Stimulated activated CD8-positive, alpha-beta memory T cell treated with anti-CD3 and anti-CD28 coated beads, Interleukin-7, amount 100 ng/mL, for 48 hours (primary cell): ENCODE data around the gene PRKRIP1.
A peak's percentile ranks its signal among the peaks of the same experiment; 100 is the strongest.
"Not testable (repeated sequence)": the region's sequence is repeated elsewhere in the genome, so short reads cannot be mapped to it uniquely, and the experiment has no call there.

ENCODE experiments used
- DNase-seq, 2 donors: peaks; one replicate each; pipeline ENCODE4 v3.0.0-alpha.2; 2020; ENCODE audit warnings: low read depth in 1 of 2; ENCODE audit errors: extremely low read depth in 1 of 2

PRKRIP1 gene

GRCh38 chr7:102403563-102403962 is 7.4 kb downstream of the PRKRIP1 start:
- DNase-seq, result no peak

DNA sequence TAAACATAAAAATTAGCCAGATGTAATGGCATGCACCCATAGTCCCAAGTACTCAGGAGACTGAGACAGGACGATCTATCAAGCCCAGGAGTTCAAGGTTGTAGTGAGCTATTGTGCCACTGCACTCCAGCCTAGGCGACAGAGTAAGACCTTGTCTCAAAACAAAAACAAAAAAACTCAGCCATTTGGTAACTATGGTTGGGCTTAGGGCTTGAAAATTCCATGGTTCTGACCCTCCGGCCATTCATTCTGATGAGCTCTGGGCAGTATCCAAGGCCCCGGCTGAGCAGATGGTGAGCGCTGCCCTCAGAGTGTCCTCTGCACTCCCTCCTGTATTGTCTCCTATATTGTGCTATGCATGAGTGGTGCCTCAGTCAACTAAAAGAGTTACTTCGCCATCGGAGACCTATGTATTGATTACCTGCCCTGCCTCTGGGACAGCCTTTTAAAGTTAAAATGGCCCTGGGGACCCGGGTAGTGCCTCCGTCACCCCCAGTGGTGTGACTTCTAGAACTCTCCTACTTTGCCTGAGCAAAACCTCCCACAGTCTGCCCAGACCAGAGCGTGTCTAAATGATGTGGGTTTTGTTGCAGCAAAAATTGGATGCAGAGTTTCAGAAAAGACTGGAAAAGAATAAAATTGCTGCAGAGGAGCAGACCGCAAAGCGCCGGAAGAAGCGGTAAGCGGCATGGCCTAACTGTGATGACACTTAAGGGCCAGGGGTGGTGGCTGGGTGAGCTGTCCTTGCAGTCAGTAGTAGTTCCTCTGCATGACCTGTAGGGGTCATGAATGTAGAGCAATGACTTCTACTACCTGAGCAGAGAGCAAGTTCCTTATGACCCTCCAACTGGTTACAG is 8.1 kb downstream of the PRKRIP1 start:
- DNase-seq, result no peak

- DNase-seq, result not testable (repeated sequence)
These were observed 8.7 kb downstream of the PRKRIP1 start for GRCh38 chr7:102404862-102405188.

DNA sequence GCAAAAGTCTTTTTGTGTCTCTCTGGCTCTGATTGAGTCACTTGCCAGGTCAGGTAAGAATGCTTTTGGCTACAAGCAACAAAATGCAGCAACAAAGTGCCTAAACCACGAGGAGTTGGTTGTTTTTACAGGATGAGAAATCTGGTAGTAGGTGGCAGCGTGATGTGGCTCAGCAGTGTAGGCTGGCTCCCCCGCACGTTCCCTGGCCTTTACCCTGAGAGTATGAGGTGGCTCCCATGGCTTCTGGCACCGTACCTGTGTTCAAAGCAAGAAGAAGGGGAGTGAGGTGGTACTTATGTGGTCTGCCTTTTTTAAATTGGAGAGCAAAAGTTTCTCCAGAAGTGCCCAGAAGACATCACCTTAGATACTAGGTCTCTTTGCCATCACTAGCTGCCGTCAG is 11.7 kb downstream of the PRKRIP1 start:
- DNase-seq, result no peak

GRCh38 chr7:102408530-102408929 is 12.4 kb downstream of the PRKRIP1 start:
- DNase-seq, result not testable (repeated sequence)

DNA sequence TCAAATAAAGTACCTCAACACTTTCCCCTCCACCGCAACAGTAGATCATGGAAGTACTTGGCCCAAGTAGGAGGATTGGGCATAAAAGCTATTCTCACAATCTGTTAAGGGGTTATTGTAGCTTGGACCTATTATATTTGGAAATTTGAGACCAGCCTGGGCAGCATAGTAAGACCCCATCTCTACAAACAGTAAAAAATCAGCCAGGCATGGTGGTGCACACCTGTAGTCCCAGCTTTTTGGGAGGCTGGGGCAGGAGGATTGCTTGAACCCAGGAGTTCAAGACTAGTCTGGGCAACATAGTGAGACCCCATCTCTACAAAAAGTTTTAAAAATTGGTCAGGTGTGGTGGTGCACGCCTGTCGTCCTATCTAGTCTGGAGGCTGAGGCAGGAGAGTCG is 13.2 kb downstream of the PRKRIP1 start:
- DNase-seq, result no peak

GRCh38 chr7:102410123-102410522 is 14.0 kb downstream of the PRKRIP1 start:
- no peak for DNase-seq

- DNase-seq, result no peak
These were observed 14.8 kb downstream of the PRKRIP1 start for GRCh38 chr7:102410918-102411317.

GRCh38 chr7:102412548-102412947 is 16.4 kb downstream of the PRKRIP1 start:
- no peak for DNase-seq

DNA sequence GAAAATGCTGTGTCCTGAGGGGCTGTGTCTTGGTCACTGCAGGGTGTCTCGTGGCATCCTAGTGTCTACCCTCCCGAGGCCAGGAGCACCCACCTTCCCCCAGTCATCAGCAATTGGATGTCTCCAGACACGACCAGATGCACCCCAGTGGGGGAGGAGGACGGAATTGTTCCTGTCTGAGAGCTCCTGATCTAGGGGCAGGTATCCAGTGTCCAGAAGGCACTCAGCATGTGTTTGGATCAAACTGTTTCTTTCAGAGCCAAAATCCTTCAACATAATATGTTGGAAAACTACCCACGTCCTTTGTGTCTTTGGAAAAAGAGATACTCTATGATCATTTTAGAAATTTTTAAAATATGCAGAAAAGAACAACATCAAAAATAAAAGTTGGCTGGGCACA is 16.9 kb downstream of the PRKRIP1 start:
- DNase-seq, result no peak

DNA sequence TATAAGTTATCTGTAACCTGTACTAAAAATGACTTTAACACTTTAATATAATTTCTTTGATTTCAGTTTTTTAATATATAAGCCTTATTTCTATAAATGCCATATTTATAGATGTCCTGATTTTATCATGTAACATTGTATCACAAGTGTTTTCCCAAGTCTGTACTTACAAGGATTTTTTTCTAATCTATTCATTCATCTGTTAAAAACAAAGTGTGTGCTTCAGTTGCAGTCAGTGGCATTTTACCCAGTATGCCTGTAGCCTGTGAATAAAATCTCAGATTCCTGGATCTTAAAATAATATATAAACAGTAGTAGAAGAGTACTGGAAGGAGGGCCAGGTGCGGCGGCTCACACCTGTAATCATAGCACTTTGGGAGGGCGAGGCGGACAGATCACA is 17.4 kb downstream of the PRKRIP1 start:
- DNase-seq, result no peak

GRCh38 chr7:102415685-102416225 is 19.6 kb downstream of the PRKRIP1 start:
- DNase-seq, result peak; percentile 65 to 68

DNA sequence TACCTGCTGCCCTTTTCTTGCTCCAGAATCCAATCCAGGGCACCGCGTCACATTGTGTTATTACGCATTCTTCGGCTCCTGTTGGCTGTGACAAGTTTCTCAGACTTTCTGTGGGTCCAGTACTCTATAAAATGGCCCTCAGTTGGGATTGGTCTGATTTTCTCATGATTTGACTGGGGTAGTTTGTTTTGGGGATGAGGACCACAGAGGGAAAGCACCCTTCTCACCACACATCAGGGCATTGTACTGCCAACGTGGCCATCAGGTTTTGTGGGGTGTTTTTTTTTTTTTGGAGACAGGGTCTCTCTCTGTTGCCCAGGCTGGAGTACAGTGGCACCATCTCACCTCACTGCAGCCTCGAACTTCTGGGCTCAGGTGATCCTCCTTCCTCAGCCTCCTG is 20.2 kb downstream of the PRKRIP1 start:
- DNase-seq, result no peak

GRCh38 chr7:102417105-102417504 is 20.9 kb downstream of the PRKRIP1 start:
- DNase-seq, result no peak

GRCh38 chr7:102418592-102418991 is 22.4 kb downstream of the PRKRIP1 start:
- no peak for DNase-seq

GRCh38 chr7:102421706-102422240 is 25.6 kb downstream of the PRKRIP1 start:
- DNase-seq, result no peak

- no peak for DNase-seq
These were observed 28.0 kb downstream of the PRKRIP1 start for GRCh38 chr7:102424129-102424551.

DNA sequence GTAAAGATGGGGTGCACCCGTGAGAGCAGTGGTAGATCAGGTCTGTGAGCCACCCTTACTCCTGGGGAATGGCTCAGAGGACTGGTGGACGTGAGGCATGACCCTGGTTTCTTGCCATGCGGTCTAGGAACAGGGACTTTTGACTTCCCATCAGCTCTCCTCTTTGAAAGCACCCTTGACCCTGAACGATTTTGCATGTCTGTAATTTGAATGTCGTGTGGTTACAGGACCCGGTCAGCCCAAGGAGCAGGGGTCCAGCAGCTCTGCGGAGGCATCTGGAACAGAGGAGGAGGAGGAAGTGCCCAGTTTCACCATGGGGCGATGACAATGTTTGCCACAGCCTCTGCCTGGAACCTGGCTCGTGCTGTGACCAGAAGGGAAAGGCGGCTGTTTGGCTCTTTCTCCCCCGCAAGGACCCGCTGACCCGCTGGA is 28.6 kb downstream of the PRKRIP1 start:
- DNase-seq, result no peak

DNA sequence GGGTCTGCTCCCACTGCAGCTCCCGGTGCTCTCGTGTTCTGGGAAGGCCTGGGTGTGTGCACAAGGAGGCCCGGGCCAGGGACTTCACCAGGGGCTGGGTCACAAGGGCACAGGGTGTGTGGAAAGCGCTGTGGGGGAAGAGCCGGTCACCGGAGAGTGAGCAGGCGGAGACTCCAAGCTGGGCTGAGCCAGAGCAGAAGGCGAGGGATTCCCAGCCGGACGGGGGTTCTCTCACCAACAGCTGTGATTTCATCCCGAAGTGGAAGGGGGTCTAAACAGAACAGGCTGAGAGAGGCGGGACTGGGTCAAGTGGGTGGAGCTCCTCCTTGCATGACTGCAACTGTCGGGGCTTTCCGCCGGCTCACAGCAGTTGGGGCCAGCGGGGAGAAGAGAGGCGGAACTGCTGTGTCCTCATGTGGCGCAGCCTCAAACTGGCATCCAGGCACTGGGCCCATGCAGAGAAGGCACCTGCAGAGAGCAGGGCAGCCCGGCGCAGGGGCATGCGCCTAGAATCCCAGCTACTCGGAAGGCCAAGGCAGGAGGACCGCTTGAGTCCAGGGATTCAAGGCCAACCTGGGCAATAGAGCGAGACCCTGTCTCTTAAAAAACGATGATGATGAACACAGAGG is 29.6 kb downstream of the PRKRIP1 start:
- DNase-seq, result peak; percentile 66 to 84

GRCh38 chr7:102426268-102427018 is 30.3 kb downstream of the PRKRIP1 start:
- DNase-seq, result peak; percentile 48 to 81

DNA sequence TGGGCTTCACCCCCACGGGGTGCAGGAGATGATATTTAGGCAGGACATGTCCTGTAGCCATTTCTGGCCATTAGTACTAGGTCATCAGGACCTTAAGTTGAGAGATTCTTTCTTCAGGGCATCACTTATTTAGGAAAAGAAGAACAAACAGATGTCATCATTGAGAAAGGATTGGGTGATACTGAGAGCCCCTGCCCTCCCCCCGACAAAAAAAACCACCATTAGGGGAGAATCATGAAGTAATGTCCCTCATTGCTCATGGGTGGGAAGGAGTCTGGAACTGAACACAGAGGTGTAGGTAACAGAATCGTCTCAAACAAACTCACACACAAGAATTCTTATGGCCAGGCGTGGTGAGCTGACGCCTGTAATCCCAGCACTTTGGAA is 30.8 kb downstream of the PRKRIP1 start:
- no peak for DNase-seq
